Spinal cord (tissue), 10 donors: ENCODE data around the gene NAV3. TPM values are rescaled to one million over a fixed set of nuclear protein-coding genes. Genes with fewer than 3 reads are reported as not detected.

Experiments used
- DNase-seq, 6 donors: peaks; one replicate each; pipeline versions ENCODE4 v3.0.0 to v3.0.0-alpha.2; 2013 to 2015; ENCODE audit warnings: low spot score in 6 of 6, low read depth in 4 of 6
- H3K27ac ChIP-seq: one replicate; pipeline ENCODE4 v1.5.1; 2013; ENCODE audit warnings: low read depth, low read length, control low read depth
- H3K27me3 ChIP-seq: one replicate; pipeline ENCODE4 v1.6.1; 2013; ENCODE audit warnings: low read length; ENCODE audit not compliant: control insufficient read depth, insufficient read depth
- H3K36me3 ChIP-seq: one replicate; pipeline ENCODE4 v1.6.1; 2013; ENCODE audit warnings: low read length; ENCODE audit not compliant: control insufficient read depth, insufficient read depth
- H3K4me1 ChIP-seq: one replicate; pipeline ENCODE4 v1.6.1; 2013; ENCODE audit warnings: low read length; ENCODE audit not compliant: control insufficient read depth, insufficient read depth
- H3K4me3 ChIP-seq: one replicate; pipeline ENCODE4 v1.5.1; 2013; ENCODE audit warnings: low read depth, low read length, control low read depth
- H3K9me3 ChIP-seq: one replicate; pipeline ENCODE4 v1.6.1; 2013; ENCODE audit warnings: low read length; ENCODE audit not compliant: control insufficient read depth, insufficient read depth
- WGBS: methylation state at CpG from one replicate; pipeline ENCODE4 v1.1.5; 2013; ENCODE audit warnings: missing lambda C conversion rate; ENCODE audit not compliant: insufficient coverage; 5-methylcytosine and 5-hydroxymethylcytosine counted together
- polyA plus RNA-seq, 2 donors: library from polyadenylated mRNA; unstranded; fragments of 120-200 nt; gene quantifications; one replicate each; pipeline ENCODE4 v1.2.1, GENCODE V29; 2013; ENCODE audit not compliant: insufficient read length in 2 of 2
- total RNA-seq, 2 donors: library from RNA; depleted of rRNA in 1 of 2; stranded (reverse); fragments of 120-200 nt in 1 of 2; fragments of >200 nt in 1 of 2; gene quantifications; one replicate each; pipeline versions ENCODE4 v1.2.3 to v1.2.4, GENCODE V29; 2013 to 2014
- donor health status: healthy.

Gene NAV3
- total and polyA plus RNA-seq, 4 donors: 28.9 to 96.3 (median 47.1) TPM

- H3K27ac ChIP-seq: no peak overlapping the region
- 100% methylated on average over 1 of the region's 1 CpG for WGBS
- DNase-seq: no peak
Measured at GRCh38 chr12:77940011-77940423, 109.3 kb downstream of the NAV3 start.

GRCh38 chr12:77940567-77940966 lies 109.9 kb downstream of the NAV3 start:
- DNase-seq: peak in 2 of 6 donors; percentile 7 to 72

More at GRCh38 chr12:77940011-77940423, 109.3 kb downstream of the NAV3 start:
- Histone ChIP-seq H3K4me3 (no peak overlapping the region), H3K27me3 (no peaks in the 10 kb centered on the region), H3K36me3 (no peaks in the 10 kb centered on the region), H3K4me1 (no peaks in the 10 kb centered on the region), H3K9me3 (no peaks in the 10 kb centered on the region)

GRCh38 chr12:77941401-77941800 lies 110.7 kb downstream of the NAV3 start:
- Histone ChIP-seq H3K27ac (no peak overlapping the region), H3K36me3 (no peaks in the 10 kb centered on the region), H3K4me1 (no peaks in the 10 kb centered on the region), H3K4me3 (no peak overlapping the region), H3K9me3 (no peaks in the 10 kb centered on the region), H3K27me3 (no peaks in the 10 kb centered on the region)
- no peak for DNase-seq
- WGBS: no CpG with 5 or more reads among the region's 1 CpG

More at GRCh38 chr12:77940567-77940966, 109.9 kb downstream of the NAV3 start:
- no peaks in the 10 kb centered on the region for H3K27me3 ChIP-seq
- WGBS: no CpG with 5 or more reads among the region's 2 CpGs
- no peak overlapping the region for H3K27ac ChIP-seq
- H3K4me3 ChIP-seq: no peak overlapping the region
- H3K9me3 ChIP-seq: no peaks in the 10 kb centered on the region
- no peaks in the 10 kb centered on the region for H3K4me1 ChIP-seq
- H3K36me3 ChIP-seq: no peaks in the 10 kb centered on the region

GRCh38 chr12:77943466-77943865 lies 112.8 kb downstream of the NAV3 start:
- H3K9me3 ChIP-seq: no peaks in the 10 kb centered on the region
- WGBS: no CpG with 5 or more reads among the region's 1 CpG
- H3K27me3 ChIP-seq: no peaks in the 10 kb centered on the region
- H3K4me3 ChIP-seq: no peak overlapping the region
- no peaks in the 10 kb centered on the region for H3K4me1 ChIP-seq
- DNase-seq: no peak
- H3K27ac ChIP-seq: no peak overlapping the region
- H3K36me3 ChIP-seq: no peaks in the 10 kb centered on the region

- Histone ChIP-seq H3K27ac (no peak overlapping the region), H3K4me3 (no peak overlapping the region), H3K36me3 (no peaks in the 10 kb centered on the region), H3K9me3 (no peaks in the 10 kb centered on the region), H3K27me3 (no peaks in the 10 kb centered on the region), H3K4me1 (no peaks in the 10 kb centered on the region)
- no peak for DNase-seq
- no CpG with 5 or more reads among the region's 2 CpGs for WGBS
Measured at GRCh38 chr12:77946541-77947061, 115.9 kb downstream of the NAV3 start.

- Histone ChIP-seq H3K27ac (no peak overlapping the region), H3K4me1 (no peaks in the 10 kb centered on the region), H3K27me3 (no peaks in the 10 kb centered on the region), H3K9me3 (no peaks in the 10 kb centered on the region), H3K36me3 (no peaks in the 10 kb centered on the region), H3K4me3 (no peak overlapping the region)
- no peak for DNase-seq
Measured at GRCh38 chr12:77947330-77947729, 116.6 kb downstream of the NAV3 start.

- H3K36me3 ChIP-seq: no peaks in the 10 kb centered on the region
- WGBS: no CpG with 5 or more reads among the region's 1 CpG
- H3K4me1 ChIP-seq: no peaks in the 10 kb centered on the region
Measured at GRCh38 chr12:77947746-77948145, 117.1 kb downstream of the NAV3 start.

GRCh38 chr12:77949943-77950342 lies 119.2 kb downstream of the NAV3 start:
- Histone ChIP-seq H3K4me1 (no peaks in the 10 kb centered on the region), H3K4me3 (no peak overlapping the region), H3K36me3 (no peaks in the 10 kb centered on the region), H3K27me3 (no peaks in the 10 kb centered on the region), H3K27ac (no peak overlapping the region), H3K9me3 (no peaks in the 10 kb centered on the region)
- no peak for DNase-seq

More at GRCh38 chr12:77947746-77948145, 117.1 kb downstream of the NAV3 start:
- no peak for DNase-seq
- Histone ChIP-seq H3K4me3 (no peak overlapping the region), H3K27me3 (no peaks in the 10 kb centered on the region), H3K27ac (no peak overlapping the region), H3K9me3 (no peaks in the 10 kb centered on the region)

- Histone ChIP-seq H3K27ac (no peak overlapping the region), H3K4me3 (no peak overlapping the region), H3K27me3 (no peaks in the 10 kb centered on the region), H3K4me1 (no peaks in the 10 kb centered on the region), H3K36me3 (no peaks in the 10 kb centered on the region), H3K9me3 (no peaks in the 10 kb centered on the region)
- 85% methylated on average over 5 of the region's 7 CpGs for WGBS
- no peak for DNase-seq
Measured at GRCh38 chr12:77953528-77954205, 123.0 kb downstream of the NAV3 start.

GRCh38 chr12:77954206-77954555 lies 123.5 kb downstream of the NAV3 start:
- no peaks in the 10 kb centered on the region for H3K4me1 ChIP-seq
- no peaks in the 10 kb centered on the region for H3K36me3 ChIP-seq
- no peaks in the 10 kb centered on the region for H3K27me3 ChIP-seq
- DNase-seq: no peak
- no peak overlapping the region for H3K4me3 ChIP-seq
- no peaks in the 10 kb centered on the region for H3K9me3 ChIP-seq
- H3K27ac ChIP-seq: no peak overlapping the region
- WGBS: no CpG with 5 or more reads among the region's 1 CpG
